ENCODE measurements around the gene ALOX5. TPM values are rescaled to one million over a fixed set of nuclear protein-coding genes. Genes with fewer than 3 reads are reported as not detected.

Gene ALOX5
- total RNA-seq, 4 donors from 2014 or later = 12.3 to 46.1 (median 14.7) TPM

DNA sequence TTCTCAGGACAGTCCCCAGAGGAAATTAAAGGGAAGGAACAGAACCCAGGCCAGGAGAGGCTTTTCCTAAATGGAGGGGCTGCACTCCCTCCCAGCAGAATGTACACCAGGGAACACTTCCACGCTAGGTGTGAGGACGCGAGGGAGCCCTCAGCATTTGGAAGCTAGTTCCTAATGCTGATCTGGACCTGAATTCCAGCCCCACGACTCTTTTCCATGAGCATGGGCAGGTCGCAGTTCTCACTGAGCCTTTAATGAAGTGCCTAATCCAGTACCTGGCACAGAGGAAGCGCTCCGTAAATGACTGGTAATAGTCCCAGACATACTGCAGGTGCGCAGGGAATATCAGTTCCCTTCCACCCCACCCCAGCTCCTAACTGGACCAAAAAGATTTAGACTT is 1.1 kb downstream of the ALOX5 start:
- 86% methylated on average over 6 of the region's 8 CpGs for WGBS
- TF ChIP-seq CTCF (IDR thresholded peaks at IDR 0.05) = no peak
- TF ChIP-seq POLR2AphosphoS5 (IDR thresholded peaks at IDR 0.05) = no peak
- no peak for TF ChIP-seq POLR2A (IDR thresholded peaks at IDR 0.05)
- no peak for TF ChIP-seq EP300 (IDR thresholded peaks at IDR 0.05)
- DNase-seq (ENCODE audit: low spot score in 2 of 2) = no peak
- H3K4me3 ChIP-seq = peak overlapping the region; percentile 48
- no peak overlapping the region for H3K27ac ChIP-seq
- H3K27me3 ChIP-seq = peaks cover 42% of the 10 kb centered on the region
- H3K9me3 ChIP-seq = no peaks in the 10 kb centered on the region
- no peaks in the 10 kb centered on the region for H3K36me3 ChIP-seq
- peaks cover 21% of the 10 kb centered on the region for H3K4me1 ChIP-seq

GRCh38 chr10:45375716-45376231 is 1.8 kb downstream of the ALOX5 start:
- DNase-seq (ENCODE audit: low spot score in 2 of 2) = no peak
- no peak for TF ChIP-seq EP300 (IDR thresholded peaks at IDR 0.05)
- TF ChIP-seq CTCF (IDR thresholded peaks at IDR 0.05) = no peak
- TF ChIP-seq POLR2AphosphoS5 (IDR thresholded peaks at IDR 0.05) = no peak
- no peak for TF ChIP-seq POLR2A (IDR thresholded peaks at IDR 0.05)
- Histone ChIP-seq H3K4me1 (peaks cover 21% of the 10 kb centered on the region), H3K36me3 (no peaks in the 10 kb centered on the region), H3K27ac (no peak overlapping the region), H3K9me3 (no peaks in the 10 kb centered on the region), H3K4me3 (no peak overlapping the region), H3K27me3 (peaks cover 42% of the 10 kb centered on the region)
- 84% methylated on average over 11 of the region's 12 CpGs for WGBS

- H3K4me3 ChIP-seq = no peak overlapping the region
- H3K27me3 ChIP-seq = peaks cover 42% of the 10 kb centered on the region
- WGBS = 81% methylated on average over 2 of the region's 2 CpGs
- no peak for TF ChIP-seq CTCF (IDR thresholded peaks at IDR 0.05)
- no peak for TF ChIP-seq POLR2AphosphoS5 (IDR thresholded peaks at IDR 0.05)
- TF ChIP-seq EP300 (IDR thresholded peaks at IDR 0.05) = no peak
- no peak for TF ChIP-seq POLR2A (IDR thresholded peaks at IDR 0.05)
- no peaks in the 10 kb centered on the region for H3K9me3 ChIP-seq
- no peak overlapping the region for H3K27ac ChIP-seq
- no peak for DNase-seq (ENCODE audit: low spot score in 2 of 2)
- H3K36me3 ChIP-seq = no peaks in the 10 kb centered on the region
- H3K4me1 ChIP-seq = peaks cover 21% of the 10 kb centered on the region
Measured at GRCh38 chr10:45376371-45376801, 2.4 kb downstream of the ALOX5 start.

DNA sequence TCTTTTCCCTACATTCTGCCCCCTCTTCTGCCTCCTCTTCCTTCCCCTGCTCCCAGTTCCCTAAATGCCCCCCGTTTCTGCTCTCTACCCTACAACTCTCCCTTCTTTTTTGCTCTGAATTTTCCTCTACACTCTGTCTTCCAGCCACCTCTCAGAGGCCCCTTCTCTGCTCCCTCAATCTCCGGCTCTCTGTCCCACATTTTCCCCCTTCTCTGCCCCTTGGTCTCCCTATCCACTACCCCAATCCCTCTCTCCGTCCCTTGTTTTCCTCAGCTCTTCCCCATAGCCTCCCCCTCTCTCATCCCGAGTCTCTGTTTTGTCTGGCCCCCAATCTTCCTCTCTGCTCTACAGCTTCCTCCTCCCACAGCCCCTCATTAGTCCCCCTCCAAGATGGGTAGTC is 3.3 kb downstream of the ALOX5 start:
- Histone ChIP-seq H3K27ac (no peak overlapping the region), H3K36me3 (no peaks in the 10 kb centered on the region), H3K4me3 (no peak overlapping the region), H3K27me3 (peaks cover 42% of the 10 kb centered on the region), H3K9me3 (no peaks in the 10 kb centered on the region), H3K4me1 (peaks cover 21% of the 10 kb centered on the region)
- 65% methylated on average over 4 of the region's 4 CpGs for WGBS
- TF ChIP-seq POLR2A (IDR thresholded peaks at IDR 0.05) (no peak), CTCF (IDR thresholded peaks at IDR 0.05) (no peak), EP300 (IDR thresholded peaks at IDR 0.05) (no peak), POLR2AphosphoS5 (IDR thresholded peaks at IDR 0.05) (no peak)
- no peak for DNase-seq (ENCODE audit: low spot score in 2 of 2)

DNA sequence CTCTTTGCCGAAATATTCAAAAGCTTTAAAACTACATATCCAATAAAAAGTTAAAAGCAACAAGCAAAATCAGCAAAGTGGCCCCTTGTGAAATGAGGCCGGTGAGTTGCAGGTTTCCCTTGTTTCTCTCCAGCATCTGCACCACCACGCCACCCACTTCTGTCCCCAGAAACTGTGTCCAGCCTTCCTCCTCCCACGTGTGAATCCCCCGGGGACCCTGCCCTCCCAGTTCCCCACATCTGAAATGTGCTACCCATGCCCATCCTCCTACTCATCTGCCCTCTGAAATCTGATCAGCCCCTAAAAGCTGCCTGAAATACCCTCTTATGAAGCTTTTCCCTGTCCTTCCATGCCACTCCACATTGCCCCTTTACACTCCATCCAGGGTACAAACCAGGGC is 3.8 kb downstream of the ALOX5 start:
- Histone ChIP-seq H3K36me3 (no peaks in the 10 kb centered on the region), H3K4me1 (peaks cover 21% of the 10 kb centered on the region), H3K9me3 (no peaks in the 10 kb centered on the region), H3K27ac (no peak overlapping the region), H3K27me3 (peaks cover 42% of the 10 kb centered on the region), H3K4me3 (no peak overlapping the region)
- TF ChIP-seq POLR2AphosphoS5 (IDR thresholded peaks at IDR 0.05) (no peak), POLR2A (IDR thresholded peaks at IDR 0.05) (no peak), EP300 (IDR thresholded peaks at IDR 0.05) (no peak)
- WGBS = 74% methylated on average over 5 of the region's 5 CpGs
- no peak for DNase-seq (ENCODE audit: low spot score in 2 of 2)

All from suprapubic skin (tissue), 4 donors.